GM21423 (cell line): ENCODE measurements around the gene ACOX2.

Source experiments
- ATAC-seq: cut with Tn5 transposase; IDR thresholded peaks from one replicate; pipeline ENCODE4 v1.9.1; 2021; ENCODE audit warnings: mild to moderate bottlenecking, moderate library complexity; ENCODE audit not compliant: unreplicated experiment

The ACOX2 gene

DNA sequence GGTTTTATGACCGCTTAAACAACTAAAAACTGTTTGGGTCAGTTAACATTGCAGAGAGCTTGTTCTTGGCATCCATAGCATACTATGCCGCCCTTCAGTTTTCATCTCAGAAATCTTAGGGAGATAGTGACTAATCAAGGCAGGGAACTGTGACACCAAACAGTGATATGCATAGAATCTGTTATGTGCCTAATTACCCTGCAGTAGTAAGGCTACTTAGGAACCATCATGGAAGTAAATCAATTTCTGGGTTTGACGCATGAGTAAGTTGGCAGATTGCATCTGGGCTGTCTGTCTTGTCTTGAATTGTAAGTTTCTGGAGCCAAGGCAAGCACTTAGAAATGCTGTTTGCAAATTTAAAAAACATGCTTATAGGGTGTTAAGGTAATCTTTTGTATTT lies 22.6 kb downstream of the ACOX2 start:
- no peak for ATAC-seq

DNA sequence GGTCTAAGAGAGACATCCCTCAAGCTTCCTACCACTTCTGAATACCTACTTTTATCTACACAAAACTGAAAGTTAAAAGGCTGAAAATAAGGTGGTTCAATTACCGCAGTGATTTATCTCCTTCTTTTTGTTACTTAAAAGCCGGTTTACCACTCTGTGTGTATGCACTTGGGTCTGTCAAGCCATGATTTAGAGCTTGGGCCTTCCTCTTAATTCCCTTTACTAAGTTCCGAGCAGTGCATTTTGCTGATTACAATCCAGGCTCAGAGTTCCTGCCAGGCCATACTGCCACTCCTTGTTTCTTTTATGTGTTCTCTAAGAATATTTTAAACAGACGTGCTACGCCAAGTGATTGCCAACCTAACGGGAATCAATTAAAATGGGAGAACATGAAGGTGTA lies 28.6 kb downstream of the ACOX2 start:
- ATAC-seq = no peak

DNA sequence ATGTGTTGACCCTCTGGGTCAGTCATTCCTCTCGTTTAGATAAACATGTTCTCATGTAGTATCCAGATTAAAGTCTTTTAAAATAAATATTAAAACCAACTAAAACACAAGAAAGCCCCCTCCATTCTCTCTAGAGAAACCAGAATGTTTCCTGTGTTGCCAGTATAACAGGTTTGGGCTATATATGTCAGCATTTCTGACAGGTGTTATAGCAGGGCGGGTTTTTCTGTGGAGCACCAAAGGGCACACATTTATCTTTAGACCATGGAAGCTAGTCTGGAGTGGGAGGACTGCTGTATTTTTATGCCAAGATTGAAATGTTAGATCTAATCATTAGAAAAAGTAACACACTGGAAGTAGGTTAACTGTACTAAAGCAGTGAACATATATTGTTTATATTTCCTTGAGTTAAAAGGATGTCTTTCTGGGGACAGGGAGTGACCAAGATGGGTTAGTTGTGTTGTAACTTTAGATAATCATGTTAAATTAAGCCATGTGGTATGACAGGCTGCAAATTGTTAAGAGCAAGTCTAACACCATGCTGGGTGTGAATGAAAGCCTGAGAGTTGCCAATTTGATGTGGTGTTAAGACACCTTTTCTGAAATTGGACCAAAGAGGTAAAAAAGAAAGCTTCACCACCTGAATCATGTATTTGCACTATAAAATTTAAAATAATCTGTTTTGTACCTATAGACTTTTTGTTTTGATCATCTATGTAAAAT lies 29.5 kb downstream of the ACOX2 start:
- ATAC-seq = no peak

DNA sequence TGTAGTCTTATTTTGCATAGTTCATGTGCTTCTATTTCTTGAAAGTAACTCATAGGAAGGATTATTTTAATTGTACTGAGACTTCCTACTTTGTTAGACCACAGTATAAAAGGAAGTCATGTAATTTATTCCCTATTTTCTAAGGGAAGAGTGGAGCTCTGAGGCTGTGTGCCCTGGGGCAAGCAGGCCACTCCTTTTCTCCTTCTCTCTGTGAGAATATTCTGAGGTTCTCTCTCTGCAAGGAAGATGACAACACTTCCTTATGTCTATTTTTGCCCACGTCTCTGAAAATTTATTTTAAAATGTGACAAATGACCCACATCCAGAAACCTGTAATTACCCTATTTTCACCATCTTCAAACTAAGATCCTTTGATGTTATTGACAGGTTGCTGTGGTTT lies 34.1 kb downstream of the ACOX2 start:
- ATAC-seq = no peak

- no peak for ATAC-seq
These were observed 39.9 kb downstream of the ACOX2 start for GRCh38 chr3:58497097-58497496.

DNA sequence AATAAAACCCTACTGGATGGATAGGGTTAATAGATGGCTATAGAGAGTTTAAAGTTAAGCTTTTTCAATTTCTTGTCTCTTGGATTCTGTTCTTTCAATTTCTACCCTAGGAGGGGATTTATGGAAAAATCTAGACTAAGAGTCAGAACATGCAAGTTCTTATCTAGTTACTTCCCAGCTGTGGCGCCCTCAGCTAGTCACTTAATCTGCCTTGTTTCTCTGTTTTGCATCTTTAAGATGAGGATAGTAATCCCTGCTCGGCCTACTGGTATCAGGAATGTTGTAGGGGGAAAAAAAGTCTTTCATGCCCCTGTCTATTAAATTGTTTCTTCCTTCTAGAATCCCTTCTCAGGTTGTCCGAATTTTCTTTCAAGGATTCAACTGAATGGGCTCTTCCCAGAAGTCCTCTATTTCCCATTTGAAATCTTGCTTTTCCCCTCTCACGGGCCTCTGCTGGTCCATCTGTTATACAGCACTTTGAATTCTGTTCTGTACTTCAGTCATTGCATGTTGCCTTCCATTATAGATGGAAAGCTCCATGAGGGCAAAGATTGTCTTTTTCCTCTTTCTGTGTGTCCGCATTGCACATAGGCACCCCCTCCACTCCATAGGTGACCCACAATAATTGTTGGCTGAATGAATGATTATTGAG lies 40.7 kb downstream of the ACOX2 start:
- ATAC-seq = no peak

- no peak for ATAC-seq
These were observed 41.9 kb downstream of the ACOX2 start for GRCh38 chr3:58495101-58495500.

DNA sequence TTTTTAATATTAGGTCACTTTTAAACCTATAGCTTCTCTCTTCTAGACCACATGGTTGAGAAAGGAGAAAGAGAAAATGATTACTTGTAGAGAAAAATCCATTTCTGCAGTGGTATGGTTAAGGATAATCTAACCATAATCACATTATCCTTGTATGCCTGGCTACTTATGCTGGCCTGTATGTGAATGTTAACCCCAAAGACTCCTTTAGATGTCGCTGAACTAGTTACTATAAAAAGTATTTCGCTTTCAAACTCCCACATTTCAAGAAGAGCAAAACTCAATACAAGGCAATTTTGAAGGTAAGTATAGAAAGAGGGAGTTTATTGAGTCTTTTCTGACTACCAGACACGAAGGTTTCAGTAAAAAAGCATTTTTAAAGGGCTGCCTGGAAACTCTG lies 42.9 kb downstream of the ACOX2 start:
- ATAC-seq = no peak

DNA sequence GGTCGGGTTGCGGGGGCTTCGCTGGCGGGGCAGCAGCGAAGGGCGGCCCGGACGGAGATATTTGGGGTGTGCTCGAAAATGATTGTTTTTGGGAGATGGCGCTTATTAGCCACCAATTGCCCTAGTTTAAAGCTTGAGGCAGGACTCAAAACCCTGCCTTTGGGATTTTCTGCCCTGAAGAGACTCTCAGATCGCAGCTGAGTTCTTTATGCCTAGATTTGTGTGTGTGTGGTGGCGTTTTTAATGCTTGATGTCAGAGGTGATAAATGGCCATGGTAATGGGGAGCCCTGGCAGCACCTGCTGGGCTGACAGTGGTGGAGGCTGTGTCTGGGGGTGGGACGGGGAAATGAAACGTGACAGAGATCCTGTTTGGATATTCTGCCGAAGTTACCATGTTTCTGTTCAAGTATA lies 44.5 kb downstream of the ACOX2 start:
- peak; percentile 24 for ATAC-seq

GRCh38 chr3:58491506-58492402 lies 45.2 kb downstream of the ACOX2 start, which contains the start of gene KCTD6:
TSS of gene KCTD6 (plus strand) at chr3:58492096. CDS start at chr3:58498756, 6,660 bp downstream.
- peak; percentile 93 for ATAC-seq

- ATAC-seq = no peak
These were observed 46.0 kb downstream of the ACOX2 start for GRCh38 chr3:58490860-58491501.

DNA sequence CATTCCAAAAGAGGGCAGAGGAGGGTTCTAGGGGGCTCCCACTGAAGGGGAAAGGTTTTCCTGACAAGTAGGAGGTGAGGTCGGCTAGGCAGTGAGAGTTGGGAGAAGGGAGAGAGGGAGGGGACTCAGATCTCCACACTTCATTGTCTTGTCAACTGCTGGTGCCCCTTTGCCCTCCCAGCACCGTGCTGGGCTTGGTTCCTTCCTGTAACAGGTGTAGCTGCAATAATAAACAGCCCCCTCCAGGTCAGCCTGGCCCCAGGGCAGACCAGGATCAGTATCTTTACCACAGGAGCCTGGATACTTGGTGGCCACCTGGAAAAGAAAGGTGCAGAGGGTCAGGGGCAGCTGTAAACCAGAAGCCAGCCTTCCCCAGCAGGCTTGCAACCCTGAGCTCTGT lies 48.0 kb downstream of the ACOX2 start:
- ATAC-seq = no peak

GRCh38 chr3:58487140-58487886 lies 49.7 kb downstream of the ACOX2 start:
- ATAC-seq = no peak

DNA sequence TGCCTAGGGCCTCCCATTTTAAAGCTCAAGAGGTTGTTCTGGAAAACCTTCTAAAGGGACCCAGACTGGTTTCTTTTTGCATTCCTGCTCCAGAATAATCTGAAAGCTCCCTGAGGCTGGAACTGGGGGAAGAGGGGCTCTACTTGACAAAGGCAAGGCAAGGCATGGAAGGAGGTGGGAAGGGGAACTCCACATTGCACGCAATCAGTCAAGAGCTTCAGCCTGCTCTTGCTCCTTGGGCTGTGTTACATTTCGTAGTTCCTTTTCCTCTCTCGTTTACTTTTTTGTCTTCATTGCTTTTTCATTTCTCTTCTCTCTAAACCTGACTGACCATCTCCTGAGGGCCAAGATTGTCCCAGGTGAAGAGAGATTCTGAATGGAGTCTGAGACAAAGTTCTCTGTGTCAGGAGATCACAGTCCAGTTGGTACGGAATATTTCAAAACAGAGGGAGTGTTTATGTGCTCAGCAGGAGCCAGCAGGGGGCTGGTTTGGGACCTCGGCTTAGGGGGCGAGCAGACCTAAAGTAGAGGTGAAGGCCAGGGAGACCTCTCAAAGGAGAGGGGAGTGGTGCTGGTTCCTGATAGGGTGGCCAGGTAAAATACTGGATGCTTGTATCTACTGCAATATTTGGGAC lies 51.1 kb downstream of the ACOX2 start:
- ATAC-seq = no peak

DNA sequence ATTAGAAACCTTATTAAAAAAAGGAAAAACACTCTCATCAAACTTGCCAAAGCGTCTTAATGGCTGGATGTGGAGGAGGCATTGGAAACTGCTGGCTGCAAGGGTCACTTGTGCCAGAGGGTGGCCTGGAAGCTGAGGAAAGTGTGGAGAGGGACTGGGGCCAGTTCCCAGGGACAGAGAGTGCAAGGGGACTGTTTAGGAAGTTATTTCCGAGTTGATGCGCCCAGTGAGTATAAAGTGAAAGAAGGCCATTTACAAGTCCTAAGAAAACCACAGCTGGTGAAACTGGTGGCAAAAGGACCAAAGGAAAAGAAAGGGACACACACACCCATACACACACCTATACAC lies 52.3 kb downstream of the ACOX2 start:
- no peak for ATAC-seq

DNA sequence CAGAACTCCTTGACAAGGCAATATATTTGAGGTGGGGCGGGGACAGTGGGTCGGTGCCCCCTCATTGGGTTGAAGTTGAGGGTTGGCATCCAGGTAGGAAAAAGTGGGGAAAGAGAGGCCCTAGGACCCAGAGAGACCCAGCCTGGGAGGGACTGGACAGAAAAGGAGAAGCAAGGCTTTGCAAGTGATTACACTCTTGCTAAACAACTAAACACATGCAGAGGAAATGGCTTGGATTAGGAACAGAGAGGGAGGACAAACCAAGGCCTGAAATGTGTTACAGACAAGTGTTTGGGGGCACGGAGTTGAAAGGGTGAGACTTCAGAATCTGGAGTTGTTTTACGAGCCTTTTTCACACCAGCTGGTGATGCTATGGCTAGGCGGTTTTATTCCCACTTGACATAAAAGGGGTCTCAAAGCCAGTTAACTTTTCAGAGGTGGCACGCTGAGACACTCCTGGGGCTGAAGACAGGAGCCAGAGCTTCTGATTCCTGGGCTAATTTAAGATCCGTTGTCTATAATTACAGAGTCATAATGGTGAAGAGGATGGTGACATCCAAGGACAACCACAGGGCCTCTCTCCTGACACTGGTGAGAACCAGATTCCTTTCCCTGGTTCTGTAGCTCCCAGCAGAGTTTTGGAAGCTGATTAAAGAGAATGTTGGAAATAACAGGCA lies 52.8 kb downstream of the ACOX2 start:
- no peak for ATAC-seq

GRCh38 chr3:58482917-58483636 lies 53.9 kb downstream of the ACOX2 start:
- no peak for ATAC-seq

- no peak for ATAC-seq
These were observed 56.7 kb downstream of the ACOX2 start for GRCh38 chr3:58480309-58480708.

DNA sequence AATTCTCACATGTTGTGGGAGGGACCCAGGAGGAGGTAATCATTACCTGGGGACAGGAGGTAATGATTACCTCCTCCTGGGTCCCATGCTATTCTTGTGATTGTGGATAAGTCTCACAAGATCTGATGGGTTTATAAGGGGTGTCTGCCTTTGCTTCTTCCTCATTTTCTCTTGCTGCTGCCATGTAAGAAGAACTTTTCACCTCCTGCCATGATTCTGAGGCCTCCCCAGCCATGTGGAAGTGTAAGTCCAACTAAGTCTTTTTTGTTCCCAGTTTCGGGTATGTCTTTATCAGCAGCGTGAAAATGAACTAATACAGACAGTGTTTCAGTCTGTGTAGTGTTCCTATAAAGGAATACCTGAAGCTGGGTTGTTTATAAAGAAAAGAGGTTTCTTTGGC lies 58.2 kb downstream of the ACOX2 start:
- no peak for ATAC-seq
